ENCODE data around the gene GRM1. TPM values are rescaled to one million over a fixed set of nuclear protein-coding genes. Genes with fewer than 3 reads are reported as not detected.

Gene GRM1
- total and polyA plus RNA-seq, 2 of the 4 experiments (the other 2 are of a cell fraction) = not detected

DNA sequence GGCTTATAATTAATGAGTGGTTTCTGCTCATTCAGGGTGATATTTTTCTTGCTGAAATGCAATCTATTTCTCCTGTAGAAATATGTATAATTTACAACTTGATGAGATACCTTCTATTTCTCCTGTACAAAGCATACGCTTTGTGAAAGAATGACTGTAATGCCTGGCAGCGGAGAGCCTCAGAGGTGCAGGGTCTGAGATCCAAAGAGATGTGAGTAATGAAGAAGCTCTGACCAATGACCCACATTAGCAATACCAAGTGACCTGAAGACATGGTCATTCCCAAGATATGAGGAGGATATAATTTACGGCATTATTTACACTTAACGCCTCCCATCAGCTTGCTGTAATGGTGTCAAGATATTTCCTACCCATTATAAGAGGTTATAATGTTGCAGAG lies 416.4 kb downstream of the GRM1 start:
- no peak overlapping the region for H2AK5ac ChIP-seq (ENCODE audit: low read depth, low read length)
- no peaks in the 10 kb centered on the region for H3K36me3 ChIP-seq (ENCODE audit: control insufficient read depth, insufficient read depth, low read length)
- H3K56ac ChIP-seq (ENCODE audit: extremely low read depth, insufficient read depth, low read length) = no peak overlapping the region
- no peak overlapping the region for H3K18ac ChIP-seq (ENCODE audit: low read depth, low read length)
- H3K9me3 ChIP-seq (ENCODE audit: control insufficient read depth, insufficient read depth, low read length) = no peaks in the 10 kb centered on the region
- H3K4me2 ChIP-seq (ENCODE audit: low read depth, low read length) = no peak overlapping the region
- H2AFZ ChIP-seq (replicated peaks; ENCODE audit: low read length, poor library complexity) = no peak overlapping the region
- TF ChIP-seq FOS (IDR thresholded peaks at IDR 0.05; ENCODE audit: low read depth, low read length) (no peak), MAFK (IDR thresholded peaks at IDR 0.05; ENCODE audit: low read depth, low read length) (no peak), CHD1 (IDR thresholded peaks at IDR 0.05; ENCODE audit: low read depth, low read length) (no peak), RAD21 (IDR thresholded peaks at IDR 0.05; ENCODE audit: low read length) (no peak), CEBPB (IDR thresholded peaks at IDR 0.05; ENCODE audit: low read depth, low read length) (no peak), MAZ (IDR thresholded peaks at IDR 0.05; ENCODE audit: borderline replicate concordance, low read depth, low read length) (no peak), BHLHE40 (IDR thresholded peaks at IDR 0.05; ENCODE audit: low read depth, low read length) (no peak), NFE2L2 (IDR thresholded peaks at IDR 0.05; ENCODE audit: low read depth, low read length) (no peak), MXI1 (IDR thresholded peaks at IDR 0.05; ENCODE audit: borderline replicate concordance, low read depth, low read length) (no peak), RFX5 (IDR thresholded peaks at IDR 0.05; ENCODE audit: low read depth, low read length) (no peak), POLR2A (IDR thresholded peaks at IDR 0.05; ENCODE audit: low read depth, low read length) (no peak), RCOR1 (IDR thresholded peaks at IDR 0.05; ENCODE audit: insufficient replicate concordance, low read length) (no peak), SMC3 (IDR thresholded peaks at IDR 0.05; ENCODE audit: low read depth, low read length) (no peak)
- TF ChIP-seq, protein P1, sequence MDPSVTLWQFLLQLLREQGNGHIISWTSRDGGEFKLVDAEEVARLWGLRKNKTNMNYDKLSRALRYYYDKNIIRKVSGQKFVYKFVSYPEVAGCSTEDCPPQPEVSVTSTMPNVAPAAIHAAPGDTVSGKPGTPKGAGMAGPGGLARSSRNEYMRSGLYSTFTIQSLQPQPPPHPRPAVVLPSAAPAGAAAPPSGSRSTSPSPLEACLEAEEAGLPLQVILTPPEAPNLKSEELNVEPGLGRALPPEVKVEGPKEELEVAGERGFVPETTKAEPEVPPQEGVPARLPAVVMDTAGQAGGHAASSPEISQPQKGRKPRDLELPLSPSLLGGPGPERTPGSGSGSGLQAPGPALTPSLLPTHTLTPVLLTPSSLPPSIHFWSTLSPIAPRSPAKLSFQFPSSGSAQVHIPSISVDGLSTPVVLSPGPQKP (IDR thresholded peaks at IDR 0.05; ENCODE audit: borderline replicate concordance, low read depth, low read length) = no peak
- TF ChIP-seq, protein P2, sequence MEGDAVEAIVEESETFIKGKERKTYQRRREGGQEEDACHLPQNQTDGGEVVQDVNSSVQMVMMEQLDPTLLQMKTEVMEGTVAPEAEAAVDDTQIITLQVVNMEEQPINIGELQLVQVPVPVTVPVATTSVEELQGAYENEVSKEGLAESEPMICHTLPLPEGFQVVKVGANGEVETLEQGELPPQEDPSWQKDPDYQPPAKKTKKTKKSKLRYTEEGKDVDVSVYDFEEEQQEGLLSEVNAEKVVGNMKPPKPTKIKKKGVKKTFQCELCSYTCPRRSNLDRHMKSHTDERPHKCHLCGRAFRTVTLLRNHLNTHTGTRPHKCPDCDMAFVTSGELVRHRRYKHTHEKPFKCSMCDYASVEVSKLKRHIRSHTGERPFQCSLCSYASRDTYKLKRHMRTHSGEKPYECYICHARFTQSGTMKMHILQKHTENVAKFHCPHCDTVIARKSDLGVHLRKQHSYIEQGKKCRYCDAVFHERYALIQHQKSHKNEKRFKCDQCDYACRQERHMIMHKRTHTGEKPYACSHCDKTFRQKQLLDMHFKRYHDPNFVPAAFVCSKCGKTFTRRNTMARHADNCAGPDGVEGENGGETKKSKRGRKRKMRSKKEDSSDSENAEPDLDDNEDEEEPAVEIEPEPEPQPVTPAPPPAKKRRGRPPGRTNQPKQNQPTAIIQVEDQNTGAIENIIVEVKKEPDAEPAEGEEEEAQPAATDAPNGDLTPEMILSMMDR (conservative IDR thresholded peaks at IDR 0.05; ENCODE audit: low read depth, low read length) = no peak
- TF ChIP-seq, protein P3, sequence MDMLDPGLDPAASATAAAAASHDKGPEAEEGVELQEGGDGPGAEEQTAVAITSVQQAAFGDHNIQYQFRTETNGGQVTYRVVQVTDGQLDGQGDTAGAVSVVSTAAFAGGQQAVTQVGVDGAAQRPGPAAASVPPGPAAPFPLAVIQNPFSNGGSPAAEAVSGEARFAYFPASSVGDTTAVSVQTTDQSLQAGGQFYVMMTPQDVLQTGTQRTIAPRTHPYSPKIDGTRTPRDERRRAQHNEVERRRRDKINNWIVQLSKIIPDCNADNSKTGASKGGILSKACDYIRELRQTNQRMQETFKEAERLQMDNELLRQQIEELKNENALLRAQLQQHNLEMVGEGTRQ (IDR thresholded peaks at IDR 0.05; ENCODE audit: low read depth, low read length) = no peak
- H2BK20ac ChIP-seq (ENCODE audit: low read depth, low read length) = no peak overlapping the region
- H4K20me1 ChIP-seq (ENCODE audit: insufficient read depth, low read length) = no peaks in the 10 kb centered on the region
- H3K9me1 ChIP-seq (ENCODE audit: insufficient read depth, low read length) = no peaks in the 10 kb centered on the region
- no peak overlapping the region for H3K27ac ChIP-seq (ENCODE audit: insufficient read depth, low read length)
- no peak overlapping the region for H3K14ac ChIP-seq (replicated peaks; ENCODE audit: low read depth, low read length)
- no CpG with 5 or more reads among the region's 4 CpGs for WGBS, 2 experiments (ENCODE audit: extremely low coverage in 2 of 2, insufficient read length in 1 of 2)
- no peak overlapping the region for H3K4me3 ChIP-seq (ENCODE audit: insufficient read depth, low read depth, low read length)
- no peak overlapping the region for H4K91ac ChIP-seq (ENCODE audit: insufficient read depth, low read depth, low read length)
- ATAC-seq (ENCODE audit: low read depth) (no peak), DNase-seq (no peak)
- no peaks in the 10 kb centered on the region for H3K4me1 ChIP-seq (ENCODE audit: control insufficient read depth, insufficient read depth, low read length)
- H3K4ac ChIP-seq (ENCODE audit: low read depth, low read length) = no peak overlapping the region
- intact Hi-C loops (cut with micrococcal nuclease) = no loop called here
- in situ Hi-C loops (cut with MboI; ENCODE audit: low sequenced_read_pairs) = no loop called here
- no peak overlapping the region for H2BK15ac ChIP-seq (ENCODE audit: low read depth, low read length)
- dilution Hi-C loops (cut with HindIII; ENCODE audit: low sequenced_read_pairs, unreplicated experiment) = no loop called here
- H2AK9ac ChIP-seq (replicated peaks; ENCODE audit: low read depth, low read length, poor library complexity) = no peak overlapping the region
- no peak overlapping the region for H2BK5ac ChIP-seq (ENCODE audit: low read depth, low read length, poor library complexity, severe bottlenecking)
- H4K5ac ChIP-seq (ENCODE audit: low read depth, low read length) = no peak overlapping the region
- H3K27me3 ChIP-seq (ENCODE audit: control insufficient read depth, insufficient read depth, low read length) = no peaks in the 10 kb centered on the region
- ChIA-PET POLR2A (ENCODE audit: unreplicated experiment) (no interaction called here), CTCF (no interaction called here)
- BruUV-seq (replicated peaks) = no TSS peak
- H2BK120ac ChIP-seq (ENCODE audit: low read depth, low read length) = no peak overlapping the region
- no peak overlapping the region for H4K8ac ChIP-seq (ENCODE audit: low read depth in 2 of 2, low read length in 2 of 2)
- no peak overlapping the region for H3K9ac ChIP-seq (ENCODE audit: low read depth, low read length)
- H3K23ac ChIP-seq (ENCODE audit: low read depth, low read length) = no peak overlapping the region
- H3K79me1 ChIP-seq (ENCODE audit: low read depth in 1 of 2, low read length in 2 of 2) = no peaks in the 10 kb centered on the region

All from IMR-90 (cell line).